ENCODE results near the gene PITX1.

PITX1 gene

DNA sequence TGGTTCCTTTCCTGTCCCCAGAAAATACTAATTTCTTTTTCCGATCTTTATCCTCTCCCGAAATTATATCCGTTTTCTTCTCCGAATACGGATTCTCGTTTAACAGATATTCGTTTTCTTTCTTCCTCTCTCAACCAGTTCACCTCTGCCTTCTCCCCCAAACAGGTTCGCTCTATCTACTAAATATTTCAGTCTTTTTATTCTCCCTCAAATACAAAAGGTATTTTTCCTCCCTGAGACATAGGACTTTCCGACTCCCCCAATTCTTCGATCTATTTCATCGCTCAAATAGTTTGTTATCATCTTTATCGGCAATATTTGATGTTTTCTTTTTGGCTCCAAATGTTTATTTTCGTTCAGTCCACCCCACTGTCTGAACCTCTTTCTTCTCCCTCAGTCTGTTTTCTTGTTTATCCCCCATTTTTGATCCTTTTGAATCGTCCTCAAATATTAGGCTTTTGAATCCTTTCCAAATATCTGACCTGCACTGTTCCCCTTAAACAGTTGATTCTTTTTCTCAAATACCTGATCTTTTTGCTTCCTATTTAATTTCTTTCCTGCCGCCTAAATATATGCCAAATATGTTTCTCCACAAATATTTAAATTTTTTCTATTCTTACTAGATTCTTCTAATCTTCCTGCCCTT is 4.4 kb downstream of the PITX1 start:
- DNase-seq (ENCODE audit: low read depth): peak; percentile 15

DNA sequence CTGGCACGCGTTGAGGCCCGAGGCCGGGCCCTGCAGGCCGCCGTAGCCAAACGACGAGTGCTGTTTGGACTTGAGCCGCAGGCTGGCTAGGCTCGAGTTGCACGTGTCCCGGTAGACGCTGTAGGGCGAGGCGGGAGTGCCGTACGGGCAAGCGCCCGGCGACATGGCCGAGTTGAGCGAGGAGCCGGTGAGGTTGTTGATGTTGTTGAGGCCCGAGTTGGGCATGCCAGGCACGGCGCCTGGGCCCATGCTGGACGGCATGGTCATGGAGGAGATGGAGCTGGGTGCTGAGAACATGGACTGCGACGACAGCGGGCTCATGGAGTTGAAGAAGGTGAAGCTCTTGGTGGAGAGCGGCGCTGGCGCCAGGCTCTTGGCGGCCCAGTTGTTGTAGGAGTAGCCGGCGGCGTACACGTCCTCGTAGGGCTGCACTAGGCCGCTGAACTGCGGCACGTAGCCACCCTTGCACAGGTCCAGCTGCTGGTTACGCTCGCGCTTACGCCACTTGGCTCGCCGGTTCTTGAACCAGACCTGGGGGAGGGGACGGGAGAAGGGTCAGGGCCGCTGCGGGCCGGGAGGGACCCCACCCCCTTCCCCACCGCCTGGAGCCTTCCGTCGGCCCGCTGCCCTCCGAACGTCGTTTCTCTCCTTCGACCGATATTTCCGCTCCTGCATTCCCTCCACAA is 5.1 kb downstream of the PITX1 start:
- peak; percentile 34 for DNase-seq (ENCODE audit: low read depth)

DNA sequence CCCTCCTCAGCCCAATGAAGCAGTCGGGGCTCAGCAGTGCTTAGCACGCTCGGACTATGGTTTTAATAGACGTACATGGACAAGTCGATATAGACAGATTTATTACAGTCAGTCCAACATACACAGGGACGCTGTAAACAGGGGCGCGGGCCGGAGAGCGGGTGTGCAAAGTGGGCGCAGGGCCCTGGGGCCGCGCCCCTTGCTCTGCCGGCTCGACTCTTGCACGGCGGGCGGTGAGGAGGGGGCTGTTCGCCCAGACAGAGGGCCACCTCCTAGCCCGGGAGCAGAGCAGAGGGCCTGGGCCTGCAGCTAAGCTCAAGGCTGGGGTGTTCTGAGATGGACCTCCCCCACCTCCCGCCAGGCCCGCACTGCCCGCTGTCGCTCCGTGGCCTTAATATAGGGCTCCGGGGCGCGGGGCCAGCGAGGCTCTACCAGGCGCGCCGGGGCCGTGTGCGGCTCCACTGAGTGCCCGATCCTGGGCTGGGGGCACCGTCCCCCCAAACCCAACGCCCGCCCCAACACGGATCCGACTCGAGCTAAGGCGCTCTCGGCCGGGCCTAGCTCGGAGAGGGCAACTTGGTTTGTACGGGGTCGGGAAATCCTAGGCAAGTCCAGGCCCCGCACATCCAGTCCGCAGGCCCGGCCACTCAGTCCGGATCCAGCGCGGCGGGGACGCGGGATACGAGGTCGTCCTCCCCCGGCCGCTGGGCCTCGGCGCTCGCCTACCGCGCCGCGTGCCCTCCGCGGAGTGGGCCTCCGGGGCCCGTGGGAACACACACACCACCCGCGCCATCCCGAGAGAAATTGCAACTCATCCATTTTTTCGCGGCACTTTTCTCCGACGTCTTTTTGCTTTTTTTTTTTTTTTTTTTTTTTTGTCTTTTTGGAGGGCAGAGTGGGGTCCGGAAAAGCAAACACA is 6.1 kb downstream of the PITX1 start:
- no peak for DNase-seq (ENCODE audit: low read depth)

DNA sequence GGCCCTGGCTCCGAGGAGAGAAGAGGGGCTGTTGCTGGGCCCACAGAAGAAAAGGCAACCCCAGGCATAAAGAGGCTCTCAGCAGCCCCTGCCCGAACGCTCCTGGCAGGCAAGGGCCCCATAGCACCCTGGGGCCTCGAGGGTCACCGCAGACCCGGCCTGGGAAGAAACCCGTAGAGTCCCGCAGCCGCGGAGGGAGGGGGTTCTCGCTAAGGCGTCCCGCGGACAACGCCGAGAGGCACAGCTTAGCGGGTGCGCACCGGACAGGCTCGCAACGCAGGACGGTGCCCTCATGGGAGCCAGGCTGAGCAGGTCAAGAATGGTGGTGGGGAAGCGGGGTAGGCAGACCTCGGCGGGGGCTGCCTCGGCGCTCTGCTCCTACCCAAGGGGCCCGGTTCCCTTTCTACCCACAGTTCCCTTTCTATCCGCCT is 6.7 kb downstream of the PITX1 start:
- no peak for DNase-seq (ENCODE audit: low read depth)

DNA sequence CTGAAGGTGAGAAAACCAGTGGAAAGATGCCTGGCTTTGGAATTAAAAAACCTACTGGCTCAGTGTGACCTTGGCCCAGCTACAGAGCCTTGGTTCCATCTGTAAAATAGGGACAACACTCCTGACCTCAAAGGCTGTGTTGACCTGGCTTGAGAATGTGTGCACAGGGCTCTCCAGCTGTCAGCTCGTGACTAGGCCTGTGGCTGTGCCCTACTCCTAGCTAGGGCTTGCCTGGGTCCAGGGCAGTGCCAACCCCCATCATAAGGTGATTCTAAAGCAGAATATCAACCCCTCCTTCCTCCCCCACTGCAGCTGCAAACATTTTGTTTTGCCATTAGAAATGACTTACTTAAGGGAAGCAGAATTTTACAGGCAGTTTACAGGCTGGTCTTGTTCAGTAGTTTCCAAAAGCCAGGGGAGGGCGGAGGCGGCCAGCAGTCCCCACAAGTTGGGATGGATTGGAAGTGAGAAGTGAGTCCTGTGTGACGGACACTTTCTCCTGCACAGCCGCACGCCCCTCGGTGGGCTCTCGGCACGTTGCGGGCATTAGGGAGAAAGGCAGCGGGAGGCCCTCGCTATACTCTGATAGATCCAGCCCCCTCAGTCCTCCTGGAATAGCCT is 7.3 kb downstream of the PITX1 start:
- no peak for DNase-seq (ENCODE audit: low read depth)

DNA sequence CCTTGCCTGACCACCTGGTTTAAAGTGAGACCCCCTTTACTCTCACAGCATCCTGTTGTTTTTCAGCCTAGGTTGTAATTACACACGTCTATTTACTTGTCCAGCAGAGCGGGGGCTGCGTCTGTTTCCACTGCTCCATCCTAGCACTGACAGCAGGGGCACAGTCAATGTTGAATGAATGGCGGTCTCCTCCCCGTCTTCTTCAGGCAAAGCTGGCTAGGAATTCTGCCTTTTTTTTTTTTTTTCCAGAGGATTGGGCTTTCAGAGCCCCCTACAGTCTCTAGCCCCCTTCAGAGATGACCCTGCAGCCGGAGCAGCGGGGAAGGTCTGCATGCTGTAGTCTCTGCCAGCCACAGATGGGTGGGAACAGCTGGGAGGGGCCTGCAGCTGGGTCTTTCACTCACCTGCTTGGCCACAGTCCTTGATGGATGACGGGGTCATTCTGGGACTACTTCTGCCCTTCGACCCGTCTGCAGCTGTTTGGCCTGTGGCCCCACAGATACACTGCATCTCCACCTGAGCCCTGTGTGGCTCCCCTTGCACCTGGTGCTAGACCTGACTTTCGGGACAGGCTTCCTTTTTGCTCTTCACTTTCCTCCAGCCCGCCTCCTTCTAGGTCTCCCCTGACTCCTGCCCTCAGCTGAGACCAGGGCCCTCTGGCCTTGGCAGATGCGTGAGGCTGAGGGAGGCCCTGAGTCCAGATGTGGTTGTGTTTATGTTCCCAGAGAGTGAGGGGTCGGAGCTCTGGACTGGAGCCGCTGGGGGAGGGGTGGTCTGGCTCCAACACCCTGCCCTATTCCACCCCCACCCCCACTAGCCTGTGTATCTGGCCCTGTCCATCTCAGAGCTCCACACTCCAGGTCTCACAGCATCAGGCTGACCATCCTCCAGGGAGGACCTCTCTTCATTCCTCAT is 8.0 kb downstream of the PITX1 start:
- DNase-seq (ENCODE audit: low read depth): no peak

DNA sequence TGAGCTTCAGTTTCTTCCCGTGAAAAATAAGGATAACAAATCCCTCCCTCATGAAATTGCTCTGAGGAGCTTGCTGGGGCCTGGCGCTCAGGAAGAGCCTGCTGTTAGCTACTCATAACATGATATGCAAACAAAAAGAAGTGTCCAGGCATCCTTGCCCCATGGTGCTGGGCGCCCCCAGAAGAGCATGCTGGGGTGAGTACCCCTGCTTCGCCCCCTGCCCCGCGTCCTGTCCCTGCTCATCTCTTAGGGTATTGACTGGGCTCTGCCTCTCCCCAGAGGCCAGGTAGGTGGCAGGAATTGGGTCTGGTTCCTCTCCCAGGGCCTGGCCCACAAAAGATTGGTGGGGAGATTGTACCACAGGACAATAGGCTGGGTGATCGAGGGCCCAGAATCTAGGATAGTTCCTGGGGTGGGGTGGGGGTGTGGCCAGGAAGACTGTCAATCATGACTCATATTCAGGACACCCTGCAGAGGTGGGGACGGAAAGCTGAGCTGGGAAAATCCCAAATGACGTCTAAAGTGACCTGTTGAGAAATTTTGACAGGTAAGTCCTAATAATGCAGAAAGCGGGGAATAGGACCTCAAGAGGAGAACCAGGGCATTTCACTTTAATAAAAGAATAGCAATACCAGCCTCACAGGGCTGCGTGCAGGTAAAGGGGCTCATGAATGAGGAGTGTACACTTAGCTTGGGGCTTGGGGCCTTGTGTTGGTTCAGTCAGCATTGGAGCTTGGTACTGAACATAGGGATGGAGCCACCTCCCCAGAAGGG is 8.9 kb downstream of the PITX1 start:
- no peak for DNase-seq (ENCODE audit: low read depth)

DNA sequence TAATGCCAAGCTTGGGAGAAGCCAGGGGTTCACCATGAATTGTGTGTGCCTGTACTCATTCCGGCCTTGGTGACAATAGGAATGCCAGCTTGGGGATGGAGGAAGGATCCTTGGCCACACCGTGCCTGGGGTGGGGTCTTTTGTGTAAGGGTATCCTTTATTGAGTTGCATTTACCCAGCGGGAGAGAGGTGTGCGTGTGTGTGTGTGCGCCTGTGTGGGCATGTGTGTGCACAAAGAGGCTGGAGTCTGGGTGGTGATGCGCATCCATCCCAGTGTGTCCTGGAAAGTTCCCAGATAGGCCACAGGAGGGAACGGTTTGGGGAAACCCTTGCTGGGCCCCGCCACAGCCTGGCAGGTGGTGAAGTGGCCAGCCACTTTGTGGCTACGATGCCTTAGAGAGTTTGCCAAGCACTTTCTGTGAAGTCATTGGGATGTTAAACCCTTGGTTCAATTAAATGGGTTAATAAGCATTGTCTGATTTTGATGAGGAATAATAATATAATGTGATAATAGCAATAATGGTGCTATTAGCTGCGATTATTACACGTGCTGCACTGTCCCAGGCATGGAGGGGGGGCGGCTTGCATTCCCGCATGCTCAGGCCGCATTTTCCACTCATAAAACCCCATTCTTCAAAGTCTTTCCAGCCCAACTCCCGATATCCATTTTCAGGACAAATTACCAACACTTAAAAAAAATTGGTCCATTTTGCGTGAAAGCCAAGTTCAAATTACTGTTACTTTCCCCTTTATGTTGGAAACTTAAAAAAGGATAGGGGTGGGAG is 13.7 kb downstream of the PITX1 start:
- DNase-seq (ENCODE audit: low read depth): no peak

DNA sequence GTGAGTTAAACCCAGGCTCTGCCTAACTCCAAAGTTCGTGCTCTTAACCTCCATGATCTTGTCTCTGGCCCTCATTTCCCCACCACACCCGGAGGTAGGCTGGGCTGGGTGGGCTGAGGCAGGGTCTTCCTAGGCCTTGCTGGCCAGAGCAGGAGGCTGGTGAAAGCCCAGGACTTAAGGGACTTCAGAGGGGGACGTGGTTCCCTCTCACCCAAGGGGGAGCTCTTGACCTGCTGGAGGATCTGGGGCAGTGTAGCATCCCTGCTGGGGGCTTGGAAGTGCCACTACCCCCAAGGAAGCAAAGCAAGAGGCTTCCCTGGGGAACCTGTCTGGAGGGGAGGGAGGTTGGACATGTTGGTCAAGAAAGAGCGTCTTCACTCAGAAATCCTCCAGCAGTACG is 14.7 kb downstream of the PITX1 start:
- no peak for DNase-seq (ENCODE audit: low read depth)

DNA sequence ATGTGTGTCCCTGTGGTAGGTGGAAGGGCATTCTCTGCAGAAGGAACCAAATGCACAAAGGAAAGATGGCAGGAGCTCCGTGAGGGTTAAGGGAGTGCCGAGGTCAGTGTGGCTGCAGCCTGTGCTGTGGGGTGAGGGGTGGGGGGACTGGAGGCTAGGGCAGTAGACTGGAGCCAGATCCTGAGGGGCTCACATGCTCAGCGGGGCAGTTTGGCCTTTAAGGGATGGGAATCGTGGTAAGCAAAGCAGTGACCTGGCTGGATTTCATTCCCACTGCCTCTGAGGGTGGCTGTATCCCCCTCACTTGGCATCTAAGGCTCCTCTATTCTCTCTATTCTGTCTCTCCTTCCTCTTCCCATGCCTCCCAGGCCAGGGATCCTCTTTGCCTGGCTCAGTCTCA is 15.6 kb downstream of the PITX1 start:
- no peak for DNase-seq (ENCODE audit: low read depth)

DNA sequence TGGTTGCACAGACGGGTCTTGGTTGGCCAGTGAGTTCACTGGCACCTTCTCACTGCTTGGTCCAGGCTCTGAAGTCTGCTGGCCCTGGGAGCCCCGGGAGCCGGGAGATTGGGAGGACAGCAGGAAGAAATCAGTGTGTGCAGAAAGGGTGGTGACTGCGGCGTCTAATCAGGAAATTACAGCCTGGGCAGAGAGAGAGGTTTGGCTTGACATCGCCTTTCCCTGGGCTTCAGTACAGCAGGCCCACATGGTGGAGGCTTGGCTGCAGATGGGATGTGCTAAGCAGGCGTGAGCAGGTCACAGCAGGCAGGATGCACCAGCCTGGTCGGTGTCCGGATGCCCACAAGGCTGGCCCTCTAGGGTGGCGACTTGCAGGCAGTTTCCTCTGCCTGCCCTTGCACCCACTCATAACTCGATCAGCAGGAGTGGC is 17.2 kb downstream of the PITX1 start:
- DNase-seq (ENCODE audit: low read depth): no peak

DNA sequence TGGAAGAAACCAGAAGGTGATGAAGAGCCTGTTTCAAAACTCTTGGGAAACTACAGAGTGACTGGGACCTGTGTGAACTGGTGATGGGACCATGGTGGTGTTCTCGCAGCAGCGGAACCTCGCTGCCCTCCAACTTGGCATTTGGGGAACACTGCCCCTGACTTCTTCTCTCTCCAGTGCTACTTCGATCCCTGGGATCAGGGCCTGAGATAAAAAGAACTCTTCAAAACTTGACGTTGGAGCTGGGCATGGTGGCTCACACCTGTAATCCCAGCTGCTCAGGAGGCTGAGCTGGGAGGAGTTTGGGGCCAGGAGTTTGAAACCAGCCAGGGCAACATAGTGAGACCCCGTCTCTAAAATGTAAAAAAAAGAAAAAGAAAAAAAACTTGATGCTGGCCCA is 18.1 kb downstream of the PITX1 start:
- DNase-seq (ENCODE audit: low read depth): no peak

DNA sequence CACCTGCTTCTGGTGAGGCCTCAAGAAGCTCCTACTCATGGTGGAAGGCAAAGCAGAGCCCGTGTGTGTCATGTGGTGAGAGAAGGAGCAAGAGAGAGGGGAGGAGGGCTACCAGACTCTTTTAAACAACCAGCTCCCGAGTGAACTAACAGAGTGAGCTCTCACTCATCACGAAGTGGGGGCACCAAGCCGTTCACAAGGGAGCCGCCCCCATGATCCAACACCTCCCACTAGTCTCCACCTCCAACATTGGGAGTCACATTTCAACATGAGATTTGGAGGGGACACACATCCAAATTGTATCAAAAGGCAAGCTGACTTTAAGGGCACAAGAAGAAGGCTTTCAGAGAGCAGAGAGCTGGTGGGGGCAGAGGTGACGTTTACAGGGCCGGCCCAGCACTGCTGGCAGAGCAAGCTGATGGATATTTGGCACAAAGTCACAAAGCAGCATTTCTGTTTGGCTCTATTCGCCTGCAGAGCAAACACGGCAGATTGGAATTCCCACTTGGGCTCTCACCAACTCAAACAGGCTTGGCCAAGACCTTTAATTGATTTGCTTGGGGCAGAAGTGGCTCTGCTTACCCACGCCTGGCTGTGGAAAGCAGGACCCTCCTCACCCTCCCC is 20.0 kb downstream of the PITX1 start:
- no peak for DNase-seq (ENCODE audit: low read depth)

DNA sequence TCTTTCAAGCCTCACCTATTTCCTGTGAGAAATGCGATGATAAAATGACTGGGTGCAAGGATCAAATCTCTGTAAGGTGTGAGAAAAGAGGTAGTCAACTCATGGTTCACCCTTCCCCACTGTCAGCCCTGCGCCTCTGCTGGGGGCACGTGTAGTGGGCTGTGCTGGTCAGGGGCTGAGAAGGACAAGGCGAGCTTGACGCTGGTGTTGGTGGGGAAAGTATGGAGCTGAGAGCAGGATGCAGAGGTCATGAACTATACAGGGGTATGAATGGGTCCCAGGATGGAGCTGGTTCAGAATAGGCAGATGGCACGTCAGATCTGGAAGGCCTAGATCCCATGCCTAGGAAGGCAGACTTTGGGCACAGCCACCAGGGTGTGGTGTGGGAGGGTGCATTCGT is 20.6 kb downstream of the PITX1 start:
- no peak for DNase-seq (ENCODE audit: low read depth)

DNA sequence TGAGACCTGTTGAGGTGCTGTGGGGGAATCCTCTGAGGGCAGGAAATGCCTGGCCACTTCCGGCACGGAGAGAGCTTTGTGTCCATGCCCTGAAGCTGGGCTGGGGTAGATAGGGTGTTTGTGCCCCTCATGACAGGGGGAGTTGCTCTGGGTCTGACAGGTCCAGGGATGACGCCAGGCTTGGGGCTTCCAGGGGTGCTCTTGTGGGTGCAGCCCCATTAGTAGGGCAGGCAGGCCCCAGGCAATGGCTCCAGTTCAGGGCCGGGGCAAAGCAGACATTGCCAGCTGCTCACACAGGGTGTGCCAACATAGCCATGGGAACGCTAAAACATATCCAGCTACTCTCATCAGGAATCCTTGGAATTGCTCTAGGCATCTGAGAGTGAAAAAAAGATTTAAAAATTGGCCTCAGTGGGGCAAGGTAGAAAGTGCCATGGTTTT is 21.1 kb downstream of the PITX1 start:
- DNase-seq (ENCODE audit: low read depth): no peak

DNA sequence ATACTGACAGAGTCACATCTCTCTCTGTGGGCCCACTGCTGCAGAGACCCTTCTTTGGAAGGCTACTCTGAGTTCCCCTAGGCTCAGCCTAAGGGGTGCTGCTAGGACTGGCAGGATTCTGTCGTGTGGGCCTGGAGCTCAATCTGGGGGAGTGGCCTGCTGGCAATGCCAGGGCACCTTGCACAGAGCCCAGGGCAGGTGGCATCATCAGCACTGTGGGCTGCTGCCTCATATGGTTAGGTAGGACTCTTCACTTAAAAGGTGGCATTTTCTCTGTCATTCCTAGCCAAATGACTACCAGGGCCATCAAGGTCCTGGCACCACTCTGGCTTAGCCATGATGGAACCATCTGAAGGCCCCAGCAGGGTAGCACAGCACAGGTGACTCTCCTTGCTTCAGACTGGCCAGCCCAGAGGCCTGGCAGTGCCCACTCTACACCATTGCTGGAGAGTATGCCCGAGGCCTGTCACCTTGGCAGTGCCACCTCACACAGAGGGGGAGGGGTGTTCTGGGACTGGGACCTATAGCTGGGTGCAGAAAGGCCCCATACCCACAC is 21.9 kb downstream of the PITX1 start:
- no peak for DNase-seq (ENCODE audit: low read depth)

DNA sequence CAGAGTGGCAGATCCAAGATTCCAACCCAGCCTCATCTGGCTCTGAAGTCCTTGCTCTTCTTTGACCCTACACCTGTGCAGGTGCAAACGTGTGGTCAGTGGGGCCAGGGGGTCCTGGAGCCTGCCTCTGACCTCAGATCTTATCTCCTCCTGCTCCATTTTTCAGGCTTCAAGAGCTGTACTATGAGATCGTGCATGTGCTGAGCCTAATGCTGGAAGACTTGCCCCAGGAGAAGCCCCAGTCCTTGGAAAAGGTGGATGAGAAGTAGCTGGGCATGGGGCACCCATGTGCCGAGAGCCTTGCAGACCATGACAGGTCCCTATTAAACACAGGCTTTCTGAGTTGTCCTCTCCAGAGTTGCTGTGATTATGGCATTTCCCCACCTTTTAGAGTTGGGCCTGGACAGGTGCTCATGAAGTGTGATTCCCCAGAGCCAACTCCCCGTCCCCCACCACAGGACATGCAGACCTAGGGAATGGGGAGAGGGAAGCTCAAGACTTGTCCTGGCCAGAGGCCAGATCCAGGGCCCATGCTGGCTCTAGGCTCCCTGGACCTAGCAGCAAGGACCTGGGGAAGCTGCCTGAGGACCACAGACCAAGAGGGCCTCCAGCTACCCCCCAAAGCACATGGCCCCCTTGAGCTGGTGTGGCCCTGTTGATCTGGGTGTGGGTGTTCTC is 22.5 kb downstream of the PITX1 start:
- DNase-seq (ENCODE audit: low read depth): no peak
